ENCODE measurements around the gene GPR107.

GRCh38 chr9:130053109-130053503 lies 600 bp upstream of the GPR107 start:
- TF ChIP-seq, protein P1, sequence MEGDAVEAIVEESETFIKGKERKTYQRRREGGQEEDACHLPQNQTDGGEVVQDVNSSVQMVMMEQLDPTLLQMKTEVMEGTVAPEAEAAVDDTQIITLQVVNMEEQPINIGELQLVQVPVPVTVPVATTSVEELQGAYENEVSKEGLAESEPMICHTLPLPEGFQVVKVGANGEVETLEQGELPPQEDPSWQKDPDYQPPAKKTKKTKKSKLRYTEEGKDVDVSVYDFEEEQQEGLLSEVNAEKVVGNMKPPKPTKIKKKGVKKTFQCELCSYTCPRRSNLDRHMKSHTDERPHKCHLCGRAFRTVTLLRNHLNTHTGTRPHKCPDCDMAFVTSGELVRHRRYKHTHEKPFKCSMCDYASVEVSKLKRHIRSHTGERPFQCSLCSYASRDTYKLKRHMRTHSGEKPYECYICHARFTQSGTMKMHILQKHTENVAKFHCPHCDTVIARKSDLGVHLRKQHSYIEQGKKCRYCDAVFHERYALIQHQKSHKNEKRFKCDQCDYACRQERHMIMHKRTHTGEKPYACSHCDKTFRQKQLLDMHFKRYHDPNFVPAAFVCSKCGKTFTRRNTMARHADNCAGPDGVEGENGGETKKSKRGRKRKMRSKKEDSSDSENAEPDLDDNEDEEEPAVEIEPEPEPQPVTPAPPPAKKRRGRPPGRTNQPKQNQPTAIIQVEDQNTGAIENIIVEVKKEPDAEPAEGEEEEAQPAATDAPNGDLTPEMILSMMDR (conservative IDR thresholded peaks at IDR 0.05; ENCODE audit: low read depth, low read length): no peak
- no peak for TF ChIP-seq EZH2 (IDR thresholded peaks at IDR 0.05; ENCODE audit: borderline replicate concordance, low read depth, low read length, poor library complexity, severe bottlenecking)
